Bone marrow (tissue), 2 donors: ENCODE data around the gene ARID2.

Source experiments
- DNase-seq, 2 donors: peaks; one replicate each; lab custom pipeline; 2025; lab: John Stamatoyannopoulos, UW

ARID2 gene

DNA sequence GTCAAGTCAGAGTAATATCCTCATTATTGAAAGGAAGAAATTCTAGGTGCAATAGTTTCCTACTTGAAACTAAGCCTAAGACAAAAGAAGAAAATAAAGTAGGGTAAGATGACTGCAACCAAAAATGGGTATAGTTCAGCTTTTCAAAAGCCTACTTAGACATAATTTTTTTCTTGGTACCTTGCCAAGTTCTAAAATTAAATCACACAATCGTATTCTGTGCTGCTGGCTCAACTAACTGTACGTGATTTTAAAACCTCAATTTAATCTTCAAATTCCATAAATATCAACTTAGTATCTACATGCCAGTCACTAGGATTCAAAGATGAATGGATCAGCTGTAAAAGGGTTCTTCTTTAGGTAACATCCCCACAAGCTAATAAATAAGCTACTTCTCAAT, 204.0 kb downstream of the ARID2 start:
- no peak for DNase-seq

DNA sequence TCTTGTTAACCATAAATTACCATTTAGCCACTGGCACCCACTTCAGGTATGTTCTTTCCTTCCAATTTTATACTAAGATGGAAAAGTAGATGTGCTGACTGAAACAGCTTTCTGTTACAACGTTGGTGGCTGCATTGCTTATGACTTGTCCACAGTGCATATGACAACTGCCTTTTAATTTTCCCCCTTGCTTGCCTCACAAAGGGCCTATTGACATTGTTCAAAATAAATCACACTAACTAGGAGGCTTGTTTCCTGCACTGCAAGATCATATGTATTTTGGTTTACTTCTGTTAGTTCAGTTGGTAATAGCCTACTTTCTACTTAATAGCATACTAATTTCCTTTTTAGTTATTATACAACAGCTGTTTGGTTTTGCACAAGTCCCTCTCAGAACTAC, 205.4 kb downstream of the ARID2 start:
- no peak for DNase-seq

DNA sequence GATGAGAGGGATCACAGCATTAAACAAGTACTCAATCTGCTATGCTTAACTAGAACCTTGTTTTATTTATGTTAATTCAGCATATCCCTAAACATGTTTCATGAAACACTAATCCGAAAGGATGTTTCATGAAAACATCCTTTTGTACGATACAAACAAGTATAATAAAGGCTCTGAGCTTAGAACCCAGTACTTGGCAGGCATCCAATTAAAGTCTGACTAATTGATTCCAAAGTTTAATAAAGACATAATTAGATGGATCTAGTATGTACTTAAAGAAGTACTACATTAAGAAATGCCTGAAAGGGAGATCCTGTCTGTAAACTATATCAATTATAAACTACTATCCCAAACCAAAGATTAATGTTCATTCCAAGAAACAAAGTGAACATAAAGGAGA, 209.1 kb downstream of the ARID2 start:
- no peak for DNase-seq

GRCh38 chr12:45939759-45940158, 210.3 kb downstream of the ARID2 start:
- no peak for DNase-seq

GRCh38 chr12:45944771-45945170, 215.3 kb downstream of the ARID2 start:
- DNase-seq: no peak

GRCh38 chr12:45946435-45946834, 216.9 kb downstream of the ARID2 start:
- no peak for DNase-seq

DNA sequence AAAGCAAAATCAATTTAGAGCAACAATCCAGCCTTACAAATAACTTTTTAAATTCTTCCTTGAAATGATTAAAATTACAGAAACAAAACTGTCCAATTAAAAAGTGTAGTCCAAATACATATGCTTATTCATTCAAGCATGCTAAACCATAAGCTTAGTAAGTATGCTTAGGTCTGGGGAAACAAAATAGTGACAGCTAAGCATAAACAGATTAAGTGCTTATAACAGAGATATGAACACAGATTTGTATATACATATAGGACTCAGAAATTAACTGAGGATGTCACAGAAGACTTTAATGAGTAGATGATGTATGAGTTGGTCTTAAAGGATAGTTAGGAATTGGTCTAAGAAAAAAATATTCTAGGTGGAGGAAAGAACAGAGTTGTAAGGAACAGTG, 219.0 kb downstream of the ARID2 start:
- DNase-seq: no peak
